ENCODE data around the gene PAK4. TPM values are rescaled to one million over a fixed set of nuclear protein-coding genes. Genes with fewer than 3 reads are reported as not detected.

PAK4 gene
- total RNA-seq, 1 donor from 2014 or later = 0.82 TPM

GRCh38 chr19:39173502-39173991 lies 48.0 kb downstream of the PAK4 start:
- DNase-seq (ENCODE audit: low spot score in 2 of 2) (no peak), FAIRE-seq (no peak)

DNA sequence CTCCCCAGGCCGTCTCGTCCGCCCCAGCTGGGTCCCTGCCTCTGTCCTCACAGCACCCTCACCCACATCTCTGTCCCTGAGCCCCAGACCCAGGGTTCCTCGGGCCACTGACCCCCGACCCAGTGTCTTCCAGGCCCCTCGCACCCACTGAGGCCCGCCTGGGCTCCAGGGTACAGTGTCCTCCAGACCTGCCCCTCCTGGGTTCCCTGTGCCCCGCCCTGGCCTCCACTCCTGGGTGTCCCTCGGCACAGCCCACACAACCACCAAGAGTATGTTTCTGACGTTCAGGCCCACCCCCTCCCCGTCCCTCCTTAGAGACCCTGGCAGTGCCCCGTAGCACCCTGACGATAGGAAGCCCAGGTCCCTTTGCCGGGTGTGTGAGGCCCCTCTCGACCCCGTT lies 48.6 kb downstream of the PAK4 start:
- DNase-seq (ENCODE audit: low spot score in 2 of 2) (no peak), FAIRE-seq (no peak)

DNA sequence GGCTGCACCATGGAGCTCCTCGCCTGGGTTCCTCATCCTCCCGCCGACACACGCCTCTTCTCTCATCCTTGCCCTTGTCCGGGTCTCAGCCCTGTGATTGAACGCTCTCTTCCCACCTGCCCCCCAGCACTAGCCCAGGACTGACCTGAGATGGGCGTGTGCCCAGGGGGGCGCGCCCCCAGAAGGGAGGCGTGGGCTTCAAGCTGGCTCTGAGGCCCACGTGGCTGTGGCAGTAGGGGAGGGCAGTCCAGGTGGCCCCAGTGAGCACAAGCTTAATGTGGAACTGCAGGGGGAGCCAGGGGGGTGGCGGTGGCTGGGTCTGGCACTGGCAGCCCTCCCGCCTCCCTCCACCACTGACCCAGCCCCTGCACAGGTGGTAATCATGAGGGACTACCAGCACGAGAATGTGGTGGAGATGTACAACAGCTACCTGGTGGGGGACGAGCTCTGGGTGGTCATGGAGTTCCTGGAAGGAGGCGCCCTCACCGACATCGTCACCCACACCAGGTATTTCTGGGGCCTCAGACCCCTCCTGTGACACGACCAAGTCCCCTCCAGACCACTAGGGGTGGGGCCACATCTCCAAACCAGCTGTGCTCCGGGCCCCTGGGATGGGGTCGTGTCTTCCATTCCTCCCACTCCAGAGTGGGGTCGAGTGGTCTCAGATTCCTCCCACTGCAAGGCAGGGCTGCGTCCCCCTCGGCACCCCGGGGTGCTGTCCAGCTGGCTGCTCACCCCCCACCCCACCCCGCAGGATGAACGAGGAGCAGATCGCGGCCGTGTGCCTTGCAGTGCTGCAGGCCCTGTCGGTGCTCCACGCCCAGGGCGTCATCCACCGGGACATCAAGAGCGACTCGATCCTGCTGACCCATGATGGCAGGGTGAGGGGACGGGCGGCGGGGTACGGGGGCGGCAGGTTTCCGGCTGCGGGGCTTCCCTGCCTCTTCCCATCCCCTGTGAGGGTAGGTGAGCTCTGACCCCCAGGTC lies 49.3 kb downstream of the PAK4 start:
- DNase-seq (ENCODE audit: low spot score in 2 of 2) = no peak
- no peak for FAIRE-seq

DNA sequence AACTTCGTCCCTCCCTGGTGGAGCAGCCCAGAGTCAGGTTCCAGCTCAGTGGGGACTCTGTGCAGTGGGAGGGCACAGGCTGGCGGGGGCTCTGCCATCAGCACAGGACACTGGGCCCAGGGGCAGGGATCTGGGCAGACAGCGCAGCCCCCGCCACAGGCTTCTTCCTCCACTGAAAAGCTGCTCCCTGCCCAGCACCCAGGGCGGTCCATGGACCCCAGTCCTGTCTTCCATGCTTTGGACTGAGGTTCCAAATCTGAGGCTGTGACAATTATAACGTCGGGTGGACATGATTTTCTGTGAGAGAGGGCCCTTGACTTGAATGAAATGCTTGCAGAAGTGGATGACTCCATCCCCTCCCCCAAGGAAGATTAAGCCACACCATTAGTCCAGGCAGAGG lies 50.0 kb downstream of the PAK4 start:
- DNase-seq (ENCODE audit: low spot score in 2 of 2) (no peak), FAIRE-seq (no peak)

- FAIRE-seq (no peak), DNase-seq (ENCODE audit: low spot score in 2 of 2) (no peak)
Observed at GRCh38 chr19:39177110-39177699, 51.6 kb downstream of the PAK4 start.

DNA sequence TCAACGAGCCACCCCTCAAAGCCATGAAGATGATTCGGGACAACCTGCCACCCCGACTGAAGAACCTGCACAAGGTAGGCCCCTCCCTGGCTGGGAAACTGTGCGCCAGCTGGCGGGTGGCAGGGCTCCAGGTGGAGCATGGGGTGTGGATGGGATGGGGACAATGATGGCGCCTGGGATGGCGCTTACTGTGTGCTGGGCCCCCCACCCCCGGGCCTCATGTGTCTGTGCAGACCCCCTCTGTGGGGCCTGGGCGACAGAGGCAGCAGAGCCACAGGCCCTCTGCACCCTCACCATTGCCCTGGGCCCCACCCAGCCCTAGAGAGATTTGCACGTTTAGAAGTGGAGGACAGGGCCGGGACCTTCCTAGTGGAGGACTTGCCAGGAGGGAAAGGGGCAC lies 52.1 kb downstream of the PAK4 start:
- DNase-seq (ENCODE audit: low spot score in 2 of 2) (no peak), FAIRE-seq (no peak)

GRCh38 chr19:39178296-39179006 lies 52.9 kb downstream of the PAK4 start:
- FAIRE-seq = no peak
- DNase-seq (ENCODE audit: low spot score in 2 of 2) = no peak

DNA sequence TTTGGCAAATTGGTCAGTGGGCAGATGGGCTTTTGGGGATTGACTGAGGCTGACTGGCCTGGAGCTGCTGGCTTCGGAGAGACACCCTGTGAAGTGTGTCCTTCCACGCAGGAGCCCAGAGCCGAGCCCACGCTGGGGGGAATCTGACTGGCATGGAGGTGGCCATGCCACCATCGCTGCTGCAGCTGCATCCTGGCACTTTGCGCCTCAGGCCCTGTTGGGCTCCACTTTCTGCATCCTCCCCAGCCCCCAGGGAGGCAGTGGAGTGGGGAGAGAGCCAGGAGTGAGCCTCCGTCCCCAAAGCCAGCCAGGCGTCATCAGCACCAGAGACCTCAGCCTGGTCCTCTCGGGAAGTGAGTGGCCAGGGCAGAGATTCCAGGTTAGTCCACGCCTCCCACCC lies 54.2 kb downstream of the PAK4 start:
- DNase-seq (ENCODE audit: low spot score in 2 of 2) (no peak), FAIRE-seq (no peak)

GRCh38 chr19:39180749-39181148 lies 55.2 kb downstream of the PAK4 start:
- FAIRE-seq (no peak), DNase-seq (ENCODE audit: low spot score in 2 of 2) (no peak)

DNA sequence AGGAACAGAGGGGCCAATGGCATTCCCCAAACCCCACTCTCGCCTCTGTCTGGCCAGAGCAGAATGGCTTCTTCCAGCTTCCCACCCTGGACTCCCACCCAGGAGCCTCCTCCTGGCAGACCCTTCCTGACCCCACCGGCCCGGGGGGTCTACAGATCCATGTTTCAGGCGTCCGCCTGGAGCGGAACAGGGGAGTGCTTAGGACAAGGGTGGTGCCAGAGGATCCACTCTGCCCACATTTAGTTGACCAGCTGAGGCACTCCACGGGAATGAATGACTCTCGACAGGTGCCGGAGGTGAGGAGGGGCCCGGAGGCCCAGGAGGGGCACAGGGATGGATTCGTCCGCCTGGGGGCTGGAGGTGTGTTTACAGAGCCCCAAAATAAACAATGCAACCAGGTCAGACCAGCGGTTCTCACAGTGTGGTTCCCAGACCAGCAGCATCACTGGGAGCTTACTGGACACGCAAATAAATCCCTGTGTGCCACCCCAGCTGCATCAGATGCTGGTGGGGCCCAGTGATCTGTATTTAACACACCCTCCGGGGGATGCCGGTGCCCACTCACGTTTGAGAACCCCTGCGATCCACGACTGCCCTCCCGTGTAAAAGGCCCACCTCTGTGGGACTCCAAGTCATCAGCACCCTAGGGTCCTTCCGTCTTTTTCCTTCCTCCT lies 56.1 kb downstream of the PAK4 start:
- FAIRE-seq (no peak), DNase-seq (ENCODE audit: low spot score in 2 of 2) (no peak)

DNA sequence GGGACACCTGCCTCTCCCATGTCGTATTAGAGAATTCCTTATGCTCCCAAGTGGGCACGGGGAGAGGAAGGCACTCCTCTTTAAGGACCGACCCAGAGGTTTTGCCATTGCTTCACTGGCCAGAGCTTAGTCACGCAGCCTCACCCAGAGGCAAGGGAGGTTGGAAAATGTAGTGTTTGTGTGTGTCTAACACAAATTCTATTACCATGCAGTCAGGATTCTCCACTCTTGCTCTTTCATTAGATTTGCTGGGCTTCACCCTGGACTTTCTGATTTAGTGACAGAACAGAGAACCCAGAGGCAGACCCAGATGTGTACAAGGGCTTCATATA lies 56.6 kb downstream of the PAK4 start:
- FAIRE-seq (no peak), DNase-seq (ENCODE audit: low spot score in 2 of 2) (no peak)

- FAIRE-seq = no peak
- DNase-seq (ENCODE audit: low spot score in 2 of 2) = no peak
Observed at GRCh38 chr19:39183104-39183503, 57.5 kb downstream of the PAK4 start.

DNA sequence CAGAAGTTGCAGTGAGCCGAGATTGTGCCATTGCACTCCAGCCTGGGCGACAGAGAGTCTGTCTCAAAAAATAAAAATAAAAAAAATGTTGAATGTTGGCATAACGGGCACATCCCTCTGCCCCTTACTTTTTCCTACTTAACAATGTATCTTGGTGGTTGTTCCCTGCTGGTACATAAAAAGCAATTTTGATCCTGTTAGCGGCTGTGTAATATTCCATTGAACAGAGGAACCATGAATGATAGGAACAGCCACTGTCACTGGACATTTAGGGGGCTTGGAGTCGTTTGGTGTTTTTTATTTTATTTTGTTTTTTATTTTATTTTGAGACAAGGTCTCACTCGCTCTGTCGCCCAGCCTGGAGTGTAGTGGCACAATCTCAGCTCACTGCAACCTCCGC lies 60.8 kb downstream of the PAK4 start:
- DNase-seq (ENCODE audit: low spot score in 2 of 2) = no peak
- FAIRE-seq = no peak

- no peak for FAIRE-seq
- no peak for DNase-seq (ENCODE audit: low spot score in 2 of 2)
Observed at GRCh38 chr19:39187552-39187943, 62.0 kb downstream of the PAK4 start.

DNA sequence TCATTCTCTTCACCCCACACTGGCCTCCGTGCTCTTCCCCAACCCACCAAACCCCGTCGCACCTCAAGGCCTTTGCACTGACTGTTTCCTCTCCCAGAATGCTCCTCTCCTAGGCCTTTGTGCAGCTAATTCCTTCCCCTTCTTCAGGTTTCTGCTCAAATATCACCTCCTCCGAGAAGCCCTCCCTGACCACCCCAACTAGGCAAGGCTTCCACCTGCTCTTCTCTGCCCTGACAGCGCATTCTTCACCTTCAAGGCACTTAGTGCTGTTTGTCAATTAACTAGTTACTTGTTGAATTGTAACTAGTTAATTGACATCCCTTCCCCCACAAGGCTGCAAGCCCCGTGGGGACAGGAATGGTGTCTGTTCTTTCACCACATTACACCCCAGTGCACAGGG lies 63.4 kb downstream of the PAK4 start:
- no peak for FAIRE-seq

GRCh38 chr19:39190768-39191167 lies 65.2 kb downstream of the PAK4 start:
- no peak for FAIRE-seq
- DNase-seq (ENCODE audit: low spot score in 2 of 2) = no peak

More for the DNA sequence above, 63.4 kb downstream of the PAK4 start:
- DNase-seq (ENCODE audit: low spot score in 2 of 2) = no peak

DNA sequence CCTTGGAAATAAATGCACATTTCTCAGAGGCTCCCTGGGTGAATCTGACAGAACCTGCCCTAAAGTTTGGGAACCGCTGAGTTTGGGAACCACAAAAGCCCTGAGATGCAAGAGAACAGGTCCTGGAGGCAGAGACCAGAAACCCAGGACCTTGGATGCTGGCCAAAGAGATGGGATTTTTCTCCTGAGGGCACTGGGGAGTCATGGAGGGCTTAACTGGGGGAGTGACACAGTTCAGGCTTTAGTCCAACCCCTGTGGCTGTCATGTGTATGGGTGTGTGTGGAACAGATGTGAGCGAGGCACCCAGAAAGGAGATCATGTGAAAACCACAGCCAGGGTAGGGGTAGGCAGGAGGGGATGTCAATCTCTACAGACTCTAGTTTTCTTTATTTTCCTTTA lies 67.3 kb downstream of the PAK4 start:
- no peak for FAIRE-seq

GRCh38 chr19:39193803-39194202 lies 68.2 kb downstream of the PAK4 start:
- no peak for FAIRE-seq
- DNase-seq (ENCODE audit: low spot score in 2 of 2) = no peak

More for the DNA sequence above, 67.3 kb downstream of the PAK4 start:
- DNase-seq (ENCODE audit: low spot score in 2 of 2) = no peak

- FAIRE-seq (no peak), DNase-seq (ENCODE audit: low spot score in 2 of 2) (no peak)
Observed at GRCh38 chr19:39194832-39195542, 69.4 kb downstream of the PAK4 start.

GRCh38 chr19:39195755-39196154 lies 70.2 kb downstream of the PAK4 start:
- no peak for DNase-seq (ENCODE audit: low spot score in 2 of 2)
- no peak for FAIRE-seq
